ENCODE results near the gene SPAST. TPM values are rescaled to one million over a fixed set of nuclear protein-coding genes. Genes with fewer than 3 reads are reported as not detected.

SPAST gene
- total RNA-seq, 1 experiment from 2014 or later = 16.2 TPM

GRCh38 chr2:32189011-32189410 is 125.7 kb downstream of the SPAST start:
- TF ChIP-seq SP1 (IDR thresholded peaks at IDR 0.05; ENCODE audit: low read depth) (no peak), SRF (IDR thresholded peaks at IDR 0.05; ENCODE audit: low read depth) (no peak), POLR2AphosphoS5 (IDR thresholded peaks at IDR 0.05; ENCODE audit: low read depth, low read length) (no peak), ZFX (IDR thresholded peaks at IDR 0.05) (no peak), YY1 (IDR thresholded peaks at IDR 0.05; ENCODE audit: extremely low read depth, insufficient replicate concordance, low read depth, low read length) (no peak), EGR1 (IDR thresholded peaks at IDR 0.05; ENCODE audit: low read depth) (no peak), POLR2A (IDR thresholded peaks at IDR 0.05; ENCODE audit: borderline replicate concordance, extremely low read depth, insufficient read depth, insufficient read length) (no peak), EZH2phosphoT487 (IDR thresholded peaks at IDR 0.05; ENCODE audit: borderline replicate concordance) (no peak), MAX (IDR thresholded peaks at IDR 0.05) (no peak), TCF7L2 (IDR thresholded peaks at IDR 0.05; ENCODE audit: borderline replicate concordance, extremely low read depth, insufficient read depth, insufficient read length) (no peak), ZNF274 (IDR thresholded peaks at IDR 0.05; ENCODE audit: low read depth, low read length) (no peak), ZBTB33 (IDR thresholded peaks at IDR 0.05; ENCODE audit: extremely low read depth, insufficient replicate concordance, low read length) (no peak), ATF3 (IDR thresholded peaks at IDR 0.05) (no peak), CEBPB (IDR thresholded peaks at IDR 0.05; ENCODE audit: low read depth) (no peak)
- Histone ChIP-seq H3K4me3 (replicated peaks in 1 of 2; ENCODE audit: low read depth in 1 of 2, low read length in 2 of 2) (no peak overlapping the region), H2AFZ (ENCODE audit: low read depth, low read length, poor library complexity, severe bottlenecking) (no peak overlapping the region), H3K9ac (ENCODE audit: low read length) (no peak overlapping the region), H3K27ac (ENCODE audit: low read depth, low read length) (peak overlapping the region; percentile 5; the same call in 1 of the 2 replicates), H3K36me3 (ENCODE audit: control insufficient read depth in 1 of 2, insufficient read depth in 2 of 2, low read length in 2 of 2) (peaks cover 0 to 3% of the 10 kb centered on the region in 2 experiments; a peak in 2 of 4 replicates), H4K20me1 (ENCODE audit: insufficient read depth) (no peaks in the 10 kb centered on the region), H3K27me3 (ENCODE audit: insufficient read depth, low read length) (no peaks in the 10 kb centered on the region), H3K4me1 (ENCODE audit: control insufficient read depth in 1 of 2, insufficient read depth in 2 of 2, low read length in 2 of 2) (peaks cover 3 to 7% of the 10 kb centered on the region in 2 experiments; a peak in 3 of 4 replicates), H3K4me2 (ENCODE audit: low read length) (no peak overlapping the region), H3K9me3 (ENCODE audit: control insufficient read depth in 1 of 2, insufficient read depth in 1 of 2, low read depth in 1 of 2, low read length in 2 of 2) (no peaks in the 10 kb centered on the region), H3K9me2 (ENCODE audit: insufficient read depth) (no peaks in the 10 kb centered on the region), H3K79me2 (ENCODE audit: insufficient read depth, low read length) (no peaks in the 10 kb centered on the region)
- ChIA-PET CTCF (no interaction called here), RAD21 (ENCODE audit: low non-redundant PET in 1 of 2, low total read pairs in 2 of 2, uncharacterized antibody in 2 of 2, unreplicated experiment in 2 of 2) (no interaction called here), POLR2A (no interaction called here)
- no TSS peak for BruUV-seq (replicated peaks)
- DNase-seq (ENCODE audit: low read depth, low spot score) (no peak), ATAC-seq (no peak)
- intact Hi-C loops (cut with micrococcal nuclease) = no loop called here

Data from HCT116 (cell line).